Sigmoid colon (tissue), 7 donors: ENCODE data around the gene MAP2K3. TPM values are rescaled to one million over a fixed set of nuclear protein-coding genes. Genes with fewer than 3 reads are reported as not detected.

Experiments
- DNase-seq: peaks from one replicate; pipeline ENCODE4 v3.0.0-alpha.2; 2019
- H3K27ac ChIP-seq, 4 donors: fragments of 200-600 bp; sonication (generic); one replicate each; pipeline ENCODE4 v1.5.1; 2016 to 2019; ENCODE audit warnings: mild to moderate bottlenecking in 1 of 4
- H3K27me3 ChIP-seq, 3 donors: fragments of 200-600 bp; sonication (generic); one replicate each; pipeline ENCODE4 v1.5.1; 2019; ENCODE audit warnings: mild to moderate bottlenecking in 1 of 3
- H3K36me3 ChIP-seq, 4 donors: fragments of 200-600 bp; sonication (generic); one replicate each; pipeline ENCODE4 v1.5.1; 2016 to 2019
- H3K4me1 ChIP-seq, 4 donors: fragments of 200-600 bp; sonication (generic); one replicate each; pipeline ENCODE4 v1.5.1; 2017 to 2019
- H3K4me3 ChIP-seq, 4 donors: fragments of 200-600 bp; sonication (generic); one replicate each; pipeline ENCODE4 v1.5.1; 2017 to 2019; ENCODE audit warnings: mild to moderate bottlenecking in 2 of 4, moderate library complexity in 1 of 4
- H3K9me3 ChIP-seq, 4 donors: fragments of 200-600 bp in 3 of 4; sonication (generic) in 3 of 4; one replicate each; pipeline versions ENCODE4 v1.5.1 to v1.6.1; 2013 to 2019
- CTCF ChIP-seq, 4 experiments: fragments of 450-650 bp in 3 of 4; fragments of 200-600 bp in 1 of 4; IDR thresholded peaks; one replicate each; pipeline ENCODE4 v1.5.1; 2016 to 2019; ENCODE audit warnings: antibody characterized with exemption in 4 of 4, mild to moderate bottlenecking in 3 of 4, moderate library complexity in 2 of 4
- EP300 ChIP-seq, 4 donors: sonication (generic); formaldehyde crosslinking; IDR thresholded peaks; one replicate each; pipeline ENCODE4 v1.6.1; 2017; ENCODE audit warnings: antibody characterized with exemption in 4 of 4
- POLR2A ChIP-seq, 2 donors: fragments of 450-650 bp; IDR thresholded peaks; one replicate each; pipeline ENCODE4 v1.6.1; 2016; ENCODE audit warnings: antibody characterized with exemption in 2 of 2, mild to moderate bottlenecking in 2 of 2, moderate library complexity in 2 of 2
- POLR2AphosphoS5 ChIP-seq, 4 donors: sonication (generic); formaldehyde crosslinking; IDR thresholded peaks; one replicate each; pipeline ENCODE4 v1.6.1; 2017; ENCODE audit warnings: antibody characterized with exemption in 4 of 4
- WGBS, 2 donors: extraction: QIAGEN DNeasy Blood & Tissue Kit; methylation state at CpG; one replicate each; pipeline ENCODE4 v1.1.7; 2013; 5-methylcytosine and 5-hydroxymethylcytosine counted together
- intact Hi-C: fragments of 100-400 bp; cut with DNase I; formaldehyde crosslinking; loops from one replicate; pipeline ENCODE4 v1.15.1; 2023
- polyA plus RNA-seq, 3 donors: library from polyadenylated mRNA; stranded (reverse); fragments of 200-250 nt; gene quantifications; one replicate each; pipeline ENCODE4 v1.2.3, GENCODE V29; 2013
- total RNA-seq, 4 donors: library from RNA; depleted of rRNA; stranded (reverse); fragments of >200 nt; gene quantifications; one replicate each; pipeline ENCODE4 v1.1.0, GENCODE V29; 2016
- donor health status: healthy with polysubstance abuse.
- donor health status: Bipolar disorder and iron deficiency.
- donor health status: healthy.

The MAP2K3 gene
- total and polyA plus RNA-seq, 7 donors = 9.5 to 59.1 (median 23.3) TPM

GRCh38 chr17:21241564-21241963 lies 42.9 kb upstream of the MAP2K3 start:
- WGBS, 2 donors = 90 to 91% methylated on average over 11 of the region's 11 CpGs
- TF ChIP-seq POLR2A (IDR thresholded peaks at IDR 0.05) (no peak), EP300 (IDR thresholded peaks at IDR 0.05) (no peak), CTCF (IDR thresholded peaks at IDR 0.05) (no peak), POLR2AphosphoS5 (IDR thresholded peaks at IDR 0.05) (no peak)
- Histone ChIP-seq H3K27ac (no peak overlapping the region), H3K4me1 (peaks cover 0 to 6% (median 0%) of the 10 kb centered on the region in 4 donors), H3K4me3 (no peak overlapping the region), H3K9me3 (no peaks in the 10 kb centered on the region), H3K36me3 (peaks cover 0 to 10% (median 0%) of the 10 kb centered on the region in 4 donors), H3K27me3 (no peaks in the 10 kb centered on the region)
- intact Hi-C loops = no loop called here
- no peak for DNase-seq

- Histone ChIP-seq H3K36me3 (peaks cover 0 to 10% (median 0%) of the 10 kb centered on the region in 4 donors), H3K27me3 (no peaks in the 10 kb centered on the region), H3K4me1 (peaks cover 0 to 6% (median 0%) of the 10 kb centered on the region in 4 donors), H3K9me3 (no peaks in the 10 kb centered on the region), H3K27ac (no peak overlapping the region), H3K4me3 (no peak overlapping the region)
- DNase-seq = no peak
- TF ChIP-seq POLR2A (IDR thresholded peaks at IDR 0.05) = no peak
- no peak for TF ChIP-seq CTCF (IDR thresholded peaks at IDR 0.05)
- TF ChIP-seq EP300 (IDR thresholded peaks at IDR 0.05) = no peak
- TF ChIP-seq POLR2AphosphoS5 (IDR thresholded peaks at IDR 0.05) = no peak
- intact Hi-C loops = no loop called here
- WGBS, 2 donors = 83 to 87% methylated on average over 11 of the region's 11 CpGs
These were observed 42.3 kb upstream of the MAP2K3 start for GRCh38 chr17:21242026-21242697.

GRCh38 chr17:21242780-21243515 lies 41.6 kb upstream of the MAP2K3 start:
- intact Hi-C loops = no loop called here
- no peak for TF ChIP-seq CTCF (IDR thresholded peaks at IDR 0.05)
- no peak for TF ChIP-seq POLR2A (IDR thresholded peaks at IDR 0.05)
- no peak for TF ChIP-seq EP300 (IDR thresholded peaks at IDR 0.05)
- no peak for TF ChIP-seq POLR2AphosphoS5 (IDR thresholded peaks at IDR 0.05)
- Histone ChIP-seq H3K27me3 (no peaks in the 10 kb centered on the region), H3K4me1 (peaks cover 0 to 6% (median 0%) of the 10 kb centered on the region in 4 donors), H3K9me3 (no peaks in the 10 kb centered on the region), H3K4me3 (no peak overlapping the region), H3K27ac (no peak overlapping the region), H3K36me3 (peaks cover 0 to 10% (median 0%) of the 10 kb centered on the region in 4 donors)
- no peak for DNase-seq
- WGBS, 2 donors = 87 to 89% methylated on average over 26 of the region's 26 CpGs

- TF ChIP-seq POLR2A (IDR thresholded peaks at IDR 0.05) (no peak), CTCF (IDR thresholded peaks at IDR 0.05) (no peak), EP300 (IDR thresholded peaks at IDR 0.05) (no peak), POLR2AphosphoS5 (IDR thresholded peaks at IDR 0.05) (no peak)
- no peaks in the 10 kb centered on the region for H3K27me3 ChIP-seq
- peaks cover 0 to 6% (median 0%) of the 10 kb centered on the region in 4 donors for H3K4me1 ChIP-seq
- no peaks in the 10 kb centered on the region for H3K9me3 ChIP-seq
- peaks cover 0 to 10% (median 0%) of the 10 kb centered on the region in 4 donors for H3K36me3 ChIP-seq
- intact Hi-C loops = no loop called here
- no peak overlapping the region for H3K4me3 ChIP-seq
- no peak for DNase-seq
- WGBS, 2 donors = 72 to 83% methylated on average over 23 of the region's 23 CpGs
- no peak overlapping the region for H3K27ac ChIP-seq
These were observed 40.8 kb upstream of the MAP2K3 start for GRCh38 chr17:21243516-21244303.
